Colonic mucosa (tissue), 4 donors: ENCODE data around the gene MISP3. TPM values are rescaled to one million over a fixed set of nuclear protein-coding genes. Genes with fewer than 3 reads are reported as not detected.

Experiments
- DNase-seq: peaks from one replicate; pipeline ENCODE4 v3.0.0-alpha.2; 2020
- H3K27ac ChIP-seq: fragments of 200-600 bp; one replicate; pipeline ENCODE4 v1.8.0; 2021
- H3K27me3 ChIP-seq: fragments of 200-600 bp; one replicate; pipeline ENCODE4 v1.8.0; 2021
- H3K36me3 ChIP-seq: fragments of 200-600 bp; one replicate; pipeline ENCODE4 v1.8.0; 2021
- H3K4me1 ChIP-seq: fragments of 200-600 bp; one replicate; pipeline ENCODE4 v1.8.0; 2021; ENCODE audit warnings: mild to moderate bottlenecking
- H3K4me3 ChIP-seq: fragments of 200-600 bp; one replicate; pipeline ENCODE4 v1.8.0; 2021
- H3K9ac ChIP-seq, 2 donors: one replicate each; pipeline ENCODE4 v1.7.0; 2013; ENCODE audit warnings: control low read depth in 2 of 2, low read depth in 2 of 2, low read length in 2 of 2
- H3K9me3 ChIP-seq: fragments of 200-600 bp; one replicate; pipeline ENCODE4 v1.8.0; 2021
- intact Hi-C: fragments of 100-400 bp; cut with DNase I; formaldehyde crosslinking; loops from one replicate; pipeline ENCODE4 v1.14.1; 2022
- total RNA-seq, 2 donors: library from RNA; stranded (reverse); fragmentation: NEBNext Ultra II Directional in 1 of 2; extraction: Animal tissue kit (Norgen Biotek cat#: 25700) in 1 of 2; gene quantifications; one replicate each; pipeline ENCODE4 v1.2.1, GENCODE V29; 2021
- TF ChIP-seq, protein P1 (sequence below): fragments of 200-600 bp; IDR thresholded peaks from one replicate; pipeline ENCODE4 v1.8.0; 2022; ENCODE audit warnings: antibody characterized with exemption, mild to moderate bottlenecking
- donor health status: healthy.
- donor health status: DM: no; HTN: no; CAD: no.
- donor health status: DM: no; HTN: no; CAD: no.

Gene MISP3
- total RNA-seq, 2 donors from 2014 or later, result 32.7 to 50.0 TPM

GRCh38 chr19:14052470-14052869, 20.1 kb upstream of the MISP3 start:
- TF ChIP-seq, protein P1, sequence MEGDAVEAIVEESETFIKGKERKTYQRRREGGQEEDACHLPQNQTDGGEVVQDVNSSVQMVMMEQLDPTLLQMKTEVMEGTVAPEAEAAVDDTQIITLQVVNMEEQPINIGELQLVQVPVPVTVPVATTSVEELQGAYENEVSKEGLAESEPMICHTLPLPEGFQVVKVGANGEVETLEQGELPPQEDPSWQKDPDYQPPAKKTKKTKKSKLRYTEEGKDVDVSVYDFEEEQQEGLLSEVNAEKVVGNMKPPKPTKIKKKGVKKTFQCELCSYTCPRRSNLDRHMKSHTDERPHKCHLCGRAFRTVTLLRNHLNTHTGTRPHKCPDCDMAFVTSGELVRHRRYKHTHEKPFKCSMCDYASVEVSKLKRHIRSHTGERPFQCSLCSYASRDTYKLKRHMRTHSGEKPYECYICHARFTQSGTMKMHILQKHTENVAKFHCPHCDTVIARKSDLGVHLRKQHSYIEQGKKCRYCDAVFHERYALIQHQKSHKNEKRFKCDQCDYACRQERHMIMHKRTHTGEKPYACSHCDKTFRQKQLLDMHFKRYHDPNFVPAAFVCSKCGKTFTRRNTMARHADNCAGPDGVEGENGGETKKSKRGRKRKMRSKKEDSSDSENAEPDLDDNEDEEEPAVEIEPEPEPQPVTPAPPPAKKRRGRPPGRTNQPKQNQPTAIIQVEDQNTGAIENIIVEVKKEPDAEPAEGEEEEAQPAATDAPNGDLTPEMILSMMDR, result no peak
- no peak for DNase-seq
- Histone ChIP-seq H3K27ac (no peak overlapping the region), H3K4me3 (no peak overlapping the region), H3K36me3 (no peaks in the 10 kb centered on the region), H3K9ac (no peak overlapping the region), H3K9me3 (no peaks in the 10 kb centered on the region), H3K27me3 (no peaks in the 10 kb centered on the region), H3K4me1 (no peaks in the 10 kb centered on the region)
- intact Hi-C loops, result no loop called here

DNA sequence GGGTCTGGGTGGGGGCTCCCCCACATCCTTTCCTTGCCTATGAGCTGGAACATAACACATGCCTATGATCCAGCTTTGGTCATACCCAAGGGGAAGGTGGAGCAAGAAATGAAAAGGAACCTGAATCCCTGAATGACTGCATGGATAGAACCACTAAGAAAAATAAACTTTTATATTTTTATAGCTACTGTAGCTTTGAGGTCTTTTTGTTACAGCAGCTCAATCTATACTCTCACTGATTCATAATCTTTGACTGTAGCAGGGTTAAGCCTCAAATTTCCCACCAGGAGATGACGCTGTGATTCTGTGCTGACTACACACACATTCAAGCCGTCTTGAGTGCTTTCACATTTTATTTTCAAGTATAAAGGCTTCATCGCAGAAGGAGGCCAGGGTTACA, 19.6 kb upstream of the MISP3 start:
- Histone ChIP-seq H3K27me3 (no peaks in the 10 kb centered on the region), H3K36me3 (no peaks in the 10 kb centered on the region), H3K4me3 (no peak overlapping the region), H3K9ac (no peak overlapping the region), H3K9me3 (no peaks in the 10 kb centered on the region), H3K27ac (no peak overlapping the region), H3K4me1 (peaks cover 3% of the 10 kb centered on the region)
- TF ChIP-seq, protein P1, result no peak
- intact Hi-C loops, result no loop called here
- no peak for DNase-seq

GRCh38 chr19:14053500-14053899, 19.1 kb upstream of the MISP3 start:
- no peak for DNase-seq

GRCh38 chr19:14054099-14054498, 18.5 kb upstream of the MISP3 start:
- Histone ChIP-seq H3K4me3 (no peak overlapping the region), H3K27me3 (no peaks in the 10 kb centered on the region), H3K9me3 (no peaks in the 10 kb centered on the region), H3K9ac (no peak overlapping the region), H3K36me3 (no peaks in the 10 kb centered on the region), H3K27ac (no peak overlapping the region), H3K4me1 (peaks cover 3% of the 10 kb centered on the region)
- intact Hi-C loops, result no loop called here
- TF ChIP-seq, protein P1, result no peak
- DNase-seq, result no peak

More at GRCh38 chr19:14053500-14053899, 19.1 kb upstream of the MISP3 start:
- Histone ChIP-seq H3K27ac (no peak overlapping the region), H3K4me1 (peaks cover 3% of the 10 kb centered on the region), H3K9me3 (no peaks in the 10 kb centered on the region), H3K36me3 (no peaks in the 10 kb centered on the region), H3K4me3 (no peak overlapping the region), H3K27me3 (no peaks in the 10 kb centered on the region), H3K9ac (no peak overlapping the region)
- intact Hi-C loops, result no loop called here
- TF ChIP-seq, protein P1, result no peak

- Histone ChIP-seq H3K9me3 (no peaks in the 10 kb centered on the region), H3K27me3 (peaks cover 4% of the 10 kb centered on the region), H3K27ac (no peak overlapping the region), H3K36me3 (no peaks in the 10 kb centered on the region), H3K9ac (no peak overlapping the region), H3K4me1 (peaks cover 3% of the 10 kb centered on the region), H3K4me3 (no peak overlapping the region)
- intact Hi-C loops, result no loop called here
- DNase-seq, result no peak
- TF ChIP-seq, protein P1, result no peak
These were observed 17.9 kb upstream of the MISP3 start for GRCh38 chr19:14054721-14055120.

DNA sequence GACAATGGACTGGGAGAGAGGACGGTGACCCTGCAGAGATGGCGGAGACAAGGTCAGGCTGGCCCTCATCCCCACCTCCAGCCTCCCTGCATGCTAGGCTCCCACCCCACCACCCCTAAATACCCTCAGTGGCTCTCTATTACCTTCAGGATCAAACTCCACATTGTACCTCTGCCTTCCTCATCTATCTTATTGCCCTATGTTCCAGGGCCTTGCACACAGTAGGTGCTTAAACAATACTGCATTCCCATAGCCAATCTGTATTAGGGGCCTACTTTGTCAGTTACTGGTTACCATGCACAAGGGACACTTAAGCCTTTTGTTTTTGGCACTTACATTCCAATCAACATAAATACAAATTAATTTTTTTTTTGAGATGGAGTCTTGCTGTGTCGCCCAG, 17.2 kb upstream of the MISP3 start:
- Histone ChIP-seq H3K9ac (no peak overlapping the region), H3K9me3 (no peaks in the 10 kb centered on the region), H3K27me3 (peaks cover 4% of the 10 kb centered on the region), H3K27ac (no peak overlapping the region), H3K4me3 (no peak overlapping the region), H3K4me1 (peaks cover 3% of the 10 kb centered on the region), H3K36me3 (no peaks in the 10 kb centered on the region)
- TF ChIP-seq, protein P1, result no peak
- no peak for DNase-seq
- intact Hi-C loops, result no loop called here
